Psoas muscle (tissue), 8 donors: ENCODE data around the gene GSX2. TPM values are rescaled to one million over a fixed set of nuclear protein-coding genes. Genes with fewer than 3 reads are reported as not detected.
"Not testable (repeated sequence)": the region's sequence is repeated elsewhere in the genome, so short reads cannot be mapped to it uniquely, and the experiment has no call there.

Source experiments
- ATAC-seq, 4 donors: fragments of 200-7000 bp; cut with Tn5 transposase; one replicate each; pipeline ENCODE4 v1.9.1; 2020; ENCODE audit warnings: moderate library complexity in 3 of 4, mild to moderate bottlenecking in 2 of 4
- DNase-seq, 2 donors: peaks; one replicate each; pipeline ENCODE4 v3.0.0-alpha.2; 2020
- H3K27ac ChIP-seq: fragments of 200-600 bp; one replicate; pipeline ENCODE4 v1.8.0; 2022
- H3K27me3 ChIP-seq, 3 donors: fragments of 200-600 bp in 1 of 3; one replicate each; pipeline versions ENCODE4 v1.6.1 to v1.8.0; 2013 to 2022; ENCODE audit warnings: low read length in 2 of 3, mild to moderate bottlenecking in 2 of 3, moderate library complexity in 1 of 3; ENCODE audit not compliant: insufficient read depth in 3 of 3
- H3K36me3 ChIP-seq, 2 donors: fragments of 200-600 bp in 1 of 2; one replicate each; pipeline versions ENCODE4 v1.6.1 to v1.8.0; 2013 to 2022; ENCODE audit warnings: low read depth in 1 of 2, mild to moderate bottlenecking in 1 of 2, moderate library complexity in 1 of 2; ENCODE audit not compliant: insufficient read depth in 1 of 2
- H3K4me1 ChIP-seq: fragments of 200-600 bp; one replicate; pipeline ENCODE4 v1.8.0; 2022
- H3K4me3 ChIP-seq: fragments of 200-600 bp; one replicate; pipeline ENCODE4 v1.8.0; 2022; ENCODE audit warnings: mild to moderate bottlenecking
- H3K9me3 ChIP-seq: fragments of 200-600 bp; one replicate; pipeline ENCODE4 v1.8.0; 2022
- CTCF ChIP-seq: fragments of 200-600 bp; IDR thresholded peaks from one replicate; pipeline ENCODE4 v1.8.0; 2022; ENCODE audit warnings: antibody characterized with exemption
- WGBS, 3 donors: extraction: QIAGEN DNeasy Blood & Tissue Kit; methylation state at CpG; one replicate each; pipeline versions ENCODE4 v1.1.6 to v1.1.7; 2013; 5-methylcytosine and 5-hydroxymethylcytosine counted together
- intact Hi-C, 2 donors: fragments of 100-400 bp; cut with DNase I; formaldehyde crosslinking; loops; one replicate each; pipeline versions ENCODE4 v1.11.0 to v1.14.2; 2022
- long read RNA-seq, 2 donors: library from polyadenylated mRNA; unstranded; transcript quantifications; one replicate each; pipeline ENCODE4 v2.0.0, GENCODE V29; 2021
- polyA plus RNA-seq, 3 donors: library from polyadenylated mRNA; stranded (reverse); fragments of 200-250 nt; gene quantifications; one replicate each; pipeline ENCODE4 v1.2.3, GENCODE V29; 2013
- total RNA-seq, 4 donors: library from RNA; stranded (reverse); fragmentation: NEBNext Ultra II Directional in 2 of 4; extraction: Animal tissue kit (Norgen Biotek cat#: 25700) in 2 of 4; gene quantifications; one replicate each; pipeline versions ENCODE4 v1.2.1 to v1.2.4, GENCODE V29; 2021 to 2023
- donor health status: healthy with polysubstance abuse.
- donor health status: DM: no; HTN: no; CAD: no; lungs with moderate emphysema.
- donor health status: Bipolar disorder and iron deficiency.
- donor health status: healthy.
- donor health status: DM: yes; HTN: yes; CAD: no.
- donor health status: DM: no; HTN: no; CAD: no.
- donor health status: DM: no; HTN: no; CAD: no.
- donor health status: DM: yes; HTN: yes; CAD: no.

GSX2 gene
- total RNA-seq, result not detected
- polyA plus RNA-seq, result not detected
- long read RNA-seq, donor 1, result 0 reads
- long read RNA-seq, donor 2, result 0 reads

- no peaks in the 10 kb centered on the region for H3K9me3 ChIP-seq
Measured at GRCh38 chr4:54099748-54100574, at the start of gene GSX2. Gene GSX2 (plus strand): TSS chr4:54100163. CDS start chr4:54100345, 182 bp downstream.

GRCh38 chr4:54050214-54050904 is 49.6 kb upstream of the GSX2 start:
- Histone ChIP-seq H3K36me3 (peaks cover 0 to 12% of the 10 kb centered on the region in 2 donors), H3K9me3 (no peaks in the 10 kb centered on the region), H3K4me1 (peaks cover 19% of the 10 kb centered on the region), H3K4me3 (no peak overlapping the region), H3K27ac (no peak overlapping the region), H3K27me3 (no peaks in the 10 kb centered on the region)
- intact Hi-C loops, result no loop called here
- no peak for DNase-seq
- WGBS, 3 donors, result 58 to 63% (median 62%) methylated on average over 1 of the region's 1 CpG
- ATAC-seq, result no peak
- TF ChIP-seq CTCF, result no peak

More at GRCh38 chr4:54099748-54100574, at the start of gene GSX2:
- no peak within 1 kb of the TSS for H3K27ac ChIP-seq
- TF ChIP-seq CTCF, result no peak
- H3K27me3 ChIP-seq, result peaks cover 0 to 99% (median 33%) of the 10 kb centered on the region in 3 donors
- H3K36me3 ChIP-seq, result no peaks in the 10 kb centered on the region
- H3K4me3 ChIP-seq, result peak within 1 kb of the TSS; percentile 58
- WGBS, 3 donors, result 0 to 1% (median 1%) methylated on average over 50 to 66 of the region's 66 CpGs
- peaks cover 13% of the 10 kb centered on the region for H3K4me1 ChIP-seq
- intact Hi-C loops, result no loop called here
- DNase-seq (peak; percentile 63 to 77), ATAC-seq (peak; percentile 17 to 42 (median 30))

GRCh38 chr4:54053322-54053721 is 46.6 kb upstream of the GSX2 start:
- H3K9me3 ChIP-seq, H3K27ac ChIP-seq, intact Hi-C loops, ATAC-seq, H3K27me3 ChIP-seq, H3K36me3 ChIP-seq, H3K4me3 ChIP-seq, DNase-seq: not testable (repeated sequence)
- 86 to 94% (median 89%) methylated on average over 5 of the region's 5 CpGs for WGBS, 3 donors
- peaks cover 37% of the 10 kb centered on the region for H3K4me1 ChIP-seq

- ATAC-seq, result peak in 1 of 4 donors; percentile 61
- DNase-seq, result no peak
- intact Hi-C loops, result no loop called here
- Histone ChIP-seq H3K36me3 (no peaks in the 10 kb centered on the region), H3K4me3 (no peak overlapping the region), H3K4me1 (peaks cover 47% of the 10 kb centered on the region), H3K9me3 (no peaks in the 10 kb centered on the region), H3K27me3 (no peaks in the 10 kb centered on the region), H3K27ac (no peak overlapping the region)
- 83 to 100% (median 97%) methylated on average over 2 of the region's 2 CpGs for WGBS, 3 donors
- no peak for TF ChIP-seq CTCF
Measured at GRCh38 chr4:54054501-54054900, 45.5 kb upstream of the GSX2 start.

- Histone ChIP-seq H3K4me3 (no peak overlapping the region), H3K9me3 (no peaks in the 10 kb centered on the region), H3K27ac (no peak overlapping the region), H3K4me1 (peaks cover 51% of the 10 kb centered on the region), H3K27me3 (no peaks in the 10 kb centered on the region), H3K36me3 (no peaks in the 10 kb centered on the region)
- ATAC-seq (no peak), DNase-seq (no peak)
- 96 to 99% (median 97%) methylated on average over 1 of the region's 1 CpG for WGBS, 3 donors
- no peak for TF ChIP-seq CTCF
- intact Hi-C loops, result no loop called here
Measured at GRCh38 chr4:54055494-54055893, 44.5 kb upstream of the GSX2 start.
